COR-L47 (cell line): ENCODE data around the gene GRIPAP1.

Experiments
- DNase-seq: peaks from one replicate; lab custom pipeline; 2025; lab: John Stamatoyannopoulos, UW

Gene GRIPAP1

GRCh38 chrX:48958635-48959094 lies 43.4 kb downstream of the GRIPAP1 start:
- peak; percentile 0 for DNase-seq

- peak; percentile 93 for DNase-seq
Measured at GRCh38 chrX:48957827-48958634, 44.0 kb downstream of the GRIPAP1 start.

- DNase-seq, result peak; percentile 48
Measured at GRCh38 chrX:48957477-48957826, 44.6 kb downstream of the GRIPAP1 start, which contains the start of gene OTUD5. TSS of gene OTUD5 (minus strand) at chrX:48957607. CDS start at chrX:48957570, 37 bp downstream.

DNA sequence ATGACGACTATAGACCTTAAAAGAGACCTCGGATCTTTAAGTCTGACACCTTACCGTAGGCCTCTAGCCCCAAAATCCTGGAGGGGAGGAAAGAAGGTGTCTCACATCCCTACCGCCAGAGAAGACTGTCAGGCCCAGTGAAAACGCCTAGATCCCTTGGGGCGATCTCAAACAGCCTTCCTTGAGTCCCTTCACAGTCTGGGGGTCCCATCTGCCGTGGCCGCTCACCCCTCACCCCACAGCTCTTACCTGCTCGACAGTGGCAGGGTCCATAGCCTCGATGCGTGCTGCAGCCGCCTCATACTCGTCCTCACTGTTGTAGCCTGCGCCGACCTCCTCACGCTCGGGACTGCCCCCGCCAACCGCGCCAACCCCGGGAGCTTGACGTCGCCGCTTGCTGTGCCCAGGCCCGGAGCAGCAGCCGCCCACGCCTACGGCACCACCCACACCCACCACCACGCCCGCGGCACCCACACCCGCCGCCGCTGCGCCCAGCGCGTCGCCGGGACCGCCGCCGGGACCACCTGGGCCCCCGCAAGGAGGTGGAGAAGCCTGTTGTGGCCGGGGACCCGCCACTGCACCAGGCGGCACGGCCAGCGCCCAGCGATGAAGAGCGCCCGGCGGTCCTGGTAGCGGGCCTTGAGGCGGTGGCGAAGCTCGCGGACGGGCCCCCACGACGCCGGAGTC lies 45.2 kb downstream of the GRIPAP1 start:
- no peak for DNase-seq

DNA sequence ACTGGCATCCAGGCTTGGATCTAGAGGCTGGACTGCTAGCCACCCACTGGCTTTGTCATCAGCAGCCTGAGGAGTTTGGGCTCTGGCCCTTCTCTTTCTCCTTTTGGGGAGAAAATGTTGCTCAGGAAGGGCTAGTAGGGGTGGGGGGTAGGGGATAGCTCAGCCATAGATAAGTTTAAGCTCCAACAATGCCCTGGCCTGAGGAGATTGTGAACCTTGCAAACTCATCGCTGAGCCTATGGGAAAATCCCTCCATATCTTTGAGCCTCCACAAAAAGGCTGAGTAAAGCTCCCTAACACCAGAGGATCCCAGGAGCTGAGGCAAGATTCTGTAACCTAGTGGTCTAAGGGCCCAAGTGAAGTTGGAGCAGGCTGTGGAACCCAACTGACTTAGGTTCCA lies 53.5 kb downstream of the GRIPAP1 start:
- DNase-seq, result no peak

DNA sequence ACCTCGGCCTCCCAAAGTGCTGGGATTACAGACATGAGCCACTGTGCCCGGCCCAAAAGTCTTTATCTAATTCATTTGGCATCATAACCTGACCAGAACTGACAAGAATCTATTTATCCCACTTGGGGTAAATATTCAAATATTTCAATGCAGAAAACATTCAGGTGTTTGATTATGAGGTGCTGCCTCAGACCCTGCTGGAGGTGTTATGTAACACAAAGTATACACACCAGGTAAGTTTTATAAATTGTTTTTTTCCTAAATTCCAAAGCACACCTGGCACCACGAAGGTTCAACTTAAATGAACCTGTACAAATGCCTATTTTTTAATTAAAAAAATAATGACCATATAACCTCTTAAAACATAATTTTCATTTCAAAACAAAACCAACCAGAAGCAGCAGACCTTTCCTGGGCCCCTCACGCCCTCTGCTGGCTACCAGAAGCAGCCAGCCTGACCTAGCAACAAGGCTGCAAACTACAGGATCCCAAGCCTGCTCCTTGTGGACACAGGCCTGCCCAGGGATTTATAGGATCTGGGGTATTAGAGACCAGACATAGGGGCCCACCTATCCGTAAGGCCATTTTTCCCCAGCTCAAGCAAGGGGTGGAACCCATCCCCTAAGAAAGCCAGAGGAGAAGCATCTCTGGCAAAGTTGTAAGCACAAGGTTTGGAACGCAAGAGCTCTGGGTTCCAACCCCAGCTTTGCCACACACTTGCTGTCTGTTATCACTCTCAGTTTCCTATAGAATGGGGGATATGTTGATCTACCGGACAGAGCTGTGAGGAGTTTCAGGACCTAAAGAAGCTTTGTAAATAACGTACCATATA lies 56.3 kb downstream of the GRIPAP1 start:
- DNase-seq, result no peak

DNA sequence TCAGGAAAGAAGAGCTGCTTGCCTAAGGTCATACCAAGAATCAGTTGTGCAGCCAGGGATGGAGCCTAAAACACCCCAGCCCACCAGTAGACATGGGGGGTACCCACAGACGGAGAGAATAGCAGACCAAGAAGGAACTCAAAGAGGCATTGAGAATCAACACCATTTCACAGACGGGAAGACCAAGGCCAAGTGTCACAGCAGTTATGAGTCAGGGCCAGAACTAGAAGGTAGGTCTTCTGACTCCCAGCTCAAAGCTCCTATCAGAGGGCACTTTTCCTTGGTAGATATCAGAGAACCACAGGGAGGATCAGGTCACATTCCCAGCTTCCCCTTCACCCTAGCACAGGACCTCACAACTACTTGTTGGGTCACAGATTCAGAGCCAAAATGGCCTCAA lies 59.2 kb downstream of the GRIPAP1 start:
- DNase-seq, result no peak

DNA sequence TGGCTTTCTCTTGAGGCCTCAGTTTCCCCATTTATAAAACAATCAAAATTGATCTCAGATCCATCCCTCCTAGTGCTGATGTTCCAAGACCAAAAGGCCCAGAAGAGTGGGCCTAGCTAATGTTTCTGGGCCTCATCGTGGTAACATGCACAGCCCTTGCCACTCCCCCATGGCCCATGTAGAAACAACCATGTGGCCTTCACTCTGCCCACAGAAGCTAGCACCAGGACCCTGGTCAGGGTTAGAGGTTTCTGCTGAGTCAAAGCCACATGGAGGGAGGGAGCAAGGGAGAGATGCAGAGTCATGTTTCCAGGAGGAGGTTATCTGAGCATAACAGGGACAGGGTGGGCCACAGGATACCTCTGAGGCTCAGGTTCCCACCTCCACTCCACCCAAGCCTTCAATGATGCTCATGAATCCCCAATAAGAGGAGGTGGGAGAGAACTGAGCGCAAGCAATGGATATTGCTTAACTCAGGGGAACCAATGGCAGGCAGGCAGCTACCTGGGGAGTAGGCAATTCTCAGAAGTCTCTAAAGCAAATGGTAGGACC lies 61.6 kb downstream of the GRIPAP1 start:
- no peak for DNase-seq

GRCh38 chrX:48939524-48940228 lies 62.4 kb downstream of the GRIPAP1 start:
- no peak for DNase-seq

DNA sequence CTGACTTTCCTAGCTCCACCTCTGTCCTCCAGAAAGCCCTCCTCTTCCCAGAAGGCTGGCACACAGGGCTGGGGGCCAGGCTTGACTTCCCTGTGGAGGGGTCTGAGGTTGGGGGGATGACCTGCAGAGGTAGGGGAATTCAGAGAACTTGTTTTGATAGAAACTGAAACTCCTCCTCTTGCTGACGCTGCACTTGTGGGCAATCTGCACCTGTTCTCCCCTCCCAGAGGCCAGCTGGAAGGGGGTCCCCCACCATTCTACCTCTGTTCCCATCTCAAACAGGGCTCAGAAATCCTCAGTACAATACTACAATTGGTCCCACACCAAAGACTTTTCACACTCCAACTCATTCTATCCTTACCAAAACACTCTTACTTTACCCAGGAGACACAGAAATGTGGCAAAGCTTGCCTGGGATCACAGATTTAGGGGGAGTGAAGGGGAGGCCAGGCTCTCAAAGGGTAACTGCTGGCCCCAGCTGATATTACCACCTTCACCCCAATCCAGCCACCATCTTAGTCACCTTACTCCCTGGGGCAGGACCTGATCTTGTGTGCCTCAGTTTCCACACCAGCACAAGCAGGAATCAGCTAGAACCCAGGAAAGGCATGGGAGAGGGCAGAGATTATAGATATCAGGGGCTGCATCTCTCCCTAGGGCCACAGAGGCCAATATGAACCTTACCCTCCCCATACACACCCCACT lies 63.2 kb downstream of the GRIPAP1 start:
- DNase-seq, result no peak

GRCh38 chrX:48937054-48937907 lies 64.8 kb downstream of the GRIPAP1 start:
- no peak for DNase-seq

DNA sequence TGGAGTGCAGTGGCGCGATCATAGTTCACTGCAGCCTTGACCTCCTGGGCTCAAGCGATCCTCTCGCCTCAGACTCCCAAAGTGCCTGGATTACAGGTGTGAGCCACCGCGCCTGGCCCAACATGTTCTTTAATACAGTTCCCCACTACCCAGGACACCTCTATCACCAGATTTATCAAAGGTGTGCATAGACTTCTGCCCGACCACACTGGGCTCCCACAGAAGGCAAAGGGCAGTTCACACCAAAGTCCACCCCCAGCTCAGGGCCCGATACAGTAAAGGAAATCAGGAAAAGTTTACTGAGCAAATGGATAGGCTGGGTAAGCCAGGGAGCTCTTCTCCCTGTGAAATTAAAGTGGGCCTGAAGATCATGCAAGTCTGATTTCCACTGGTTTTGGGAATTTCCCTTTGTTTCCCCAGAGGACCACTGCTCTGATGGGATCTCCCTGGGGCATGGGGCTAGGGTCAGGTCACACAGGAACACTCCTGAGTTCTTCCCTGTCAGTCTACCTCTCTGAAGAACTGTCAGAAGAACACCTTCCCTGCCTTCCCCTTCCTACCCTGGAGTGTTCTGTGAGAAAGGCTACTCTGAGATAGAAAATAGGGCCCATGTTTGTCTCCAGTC lies 65.5 kb downstream of the GRIPAP1 start:
- no peak for DNase-seq

DNA sequence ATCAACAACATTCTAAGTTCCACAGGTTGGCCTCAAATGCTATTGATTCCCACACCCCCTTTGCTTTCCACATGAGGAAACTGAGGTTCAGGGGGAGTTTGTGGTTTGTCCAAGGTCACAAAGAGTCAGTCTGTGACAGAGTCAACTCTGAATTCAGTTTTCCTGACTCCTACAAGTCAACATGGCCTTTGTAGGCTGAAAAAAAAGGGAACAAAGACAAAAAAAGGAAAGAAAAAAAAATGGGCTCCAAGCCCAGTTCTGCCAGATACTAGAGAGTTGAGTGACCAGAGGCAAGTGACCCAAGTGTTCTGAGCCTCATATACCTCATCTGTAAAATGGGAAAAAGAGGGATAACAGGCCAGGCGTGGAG lies 66.8 kb downstream of the GRIPAP1 start:
- no peak for DNase-seq

DNA sequence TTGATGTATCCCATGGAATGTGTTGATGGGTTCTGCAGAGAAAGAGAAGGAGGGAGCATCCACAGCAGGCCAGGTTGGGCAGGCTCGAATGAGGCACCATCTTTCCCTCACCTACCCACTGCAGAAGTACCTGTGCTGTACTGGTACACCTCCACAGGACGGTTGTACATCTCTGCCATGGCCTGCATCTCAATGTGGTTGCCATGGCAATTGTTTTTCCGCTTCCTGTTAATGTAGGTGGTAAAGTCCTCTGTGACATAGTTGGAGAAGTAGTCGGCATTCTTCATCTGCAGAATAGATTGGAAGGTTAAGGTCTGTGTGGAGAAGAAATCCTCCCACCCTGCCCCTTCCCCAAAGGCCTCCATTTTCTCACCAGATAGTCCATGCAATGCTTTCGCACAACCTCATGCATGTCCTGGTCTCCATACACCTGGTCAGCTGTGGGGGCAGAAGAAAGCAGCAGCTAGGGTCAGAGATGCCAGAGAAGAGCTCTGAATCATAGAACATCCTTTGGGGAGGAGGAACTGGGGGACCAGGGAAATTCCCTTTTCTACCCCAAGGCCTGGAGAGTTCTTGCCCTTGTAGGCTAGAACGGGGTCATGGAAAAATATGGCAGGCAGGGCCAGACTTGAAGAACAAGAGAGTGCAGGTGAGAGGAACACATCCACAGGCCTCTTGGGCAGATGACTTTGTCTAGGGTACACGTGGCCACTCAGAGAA lies 67.3 kb downstream of the GRIPAP1 start:
- DNase-seq, result no peak

GRCh38 chrX:48933757-48934156 lies 68.3 kb downstream of the GRIPAP1 start:
- DNase-seq, result no peak

- no peak for DNase-seq
Measured at GRCh38 chrX:48927736-48928382, 74.2 kb downstream of the GRIPAP1 start.

GRCh38 chrX:48927123-48927522 lies 74.9 kb downstream of the GRIPAP1 start:
- DNase-seq, result no peak

DNA sequence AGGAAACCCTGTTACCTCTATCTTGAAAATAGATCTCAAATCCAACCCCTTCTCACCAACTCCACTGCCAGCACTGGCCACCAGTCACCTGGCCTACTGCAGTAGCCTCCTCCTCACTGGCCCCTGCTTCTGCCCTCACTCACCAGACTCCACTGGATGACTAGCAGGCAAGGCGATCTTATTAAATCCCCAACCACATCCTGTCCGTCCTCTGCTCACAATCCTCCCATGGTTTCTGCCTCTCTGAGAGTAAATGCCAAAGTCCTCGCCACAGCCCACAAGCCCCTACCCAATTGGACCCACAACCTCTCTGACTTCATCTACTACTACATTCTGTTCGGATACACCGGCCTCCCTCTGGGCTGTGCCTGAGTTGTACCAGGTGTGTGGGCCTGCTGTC lies 77.8 kb downstream of the GRIPAP1 start:
- DNase-seq, result no peak
